Neural progenitor cell (in vitro differentiated cells): ENCODE results near the gene SPATC1L. TPM values are rescaled to one million over a fixed set of nuclear protein-coding genes. Genes with fewer than 3 reads are reported as not detected.

Source experiments
- DNase-seq: peaks from one replicate; pipeline ENCODE4 v3.0.0-alpha.2; 2016; ENCODE audit warnings: low spot score
- H2AFZ ChIP-seq: fragments of 200-600 bp; sonication (generic); replicated peaks from 2 replicates; pipeline ENCODE4 v1.6.1; 2016; ENCODE audit warnings: antibody characterized with exemption
- H3F3A ChIP-seq: fragments of 200-600 bp; sonication (generic); 2 replicates; pipeline ENCODE4 v1.6.1; 2016; ENCODE audit warnings: antibody characterized with exemption, low read depth
- H3K27ac ChIP-seq: fragments of 200-600 bp; sonication (generic); 2 replicates; pipeline ENCODE4 v1.5.1; 2016; ENCODE audit warnings: mild to moderate bottlenecking
- H3K27me3 ChIP-seq: fragments of 200-600 bp; sonication (generic); 2 replicates; pipeline ENCODE4 v1.6.1; 2016; ENCODE audit warnings: mild to moderate bottlenecking, moderate library complexity
- H3K36me3 ChIP-seq: fragments of 200-600 bp; sonication (generic); 2 replicates; pipeline ENCODE4 v1.5.1; 2016
- H3K4me1 ChIP-seq: fragments of 200-600 bp; sonication (generic); 2 replicates; pipeline ENCODE4 v1.6.1; 2016; ENCODE audit warnings: mixed run types
- H3K4me2 ChIP-seq: fragments of 200-600 bp; sonication (generic); 2 replicates; pipeline ENCODE4 v1.6.1; 2016
- H3K4me3 ChIP-seq: fragments of 200-600 bp; sonication (generic); 2 replicates; pipeline ENCODE4 v1.5.1; 2016
- H3K79me2 ChIP-seq: fragments of 200-600 bp; sonication (generic); 2 replicates; pipeline ENCODE4 v1.6.1; 2016; ENCODE audit warnings: low read depth
- H3K9ac ChIP-seq: fragments of 200-600 bp; sonication (generic); 2 replicates; pipeline ENCODE4 v1.6.1; 2016
- H3K9me3 ChIP-seq: fragments of 200-600 bp; sonication (generic); 2 replicates; pipeline ENCODE4 v1.5.1; 2016; ENCODE audit warnings: low read depth
- H4K20me1 ChIP-seq: fragments of 200-600 bp; sonication (generic); 2 replicates; pipeline ENCODE4 v1.6.1; 2016; ENCODE audit warnings: low read depth
- H3K27ac Mint-ChIP-seq: 3 replicates; pipeline ENCODE4 v1.8.0; 2021; ENCODE audit warnings: mixed read lengths
- H3K27me3 Mint-ChIP-seq: 2 replicates; pipeline ENCODE4 v1.8.0; 2022; ENCODE audit warnings: low read depth, mild to moderate bottlenecking, inconsistent platforms, moderate library complexity, mixed read lengths; ENCODE audit not compliant: insufficient read depth
- H3K36me3 Mint-ChIP-seq: 3 replicates; pipeline ENCODE4 v1.8.0; 2021; ENCODE audit warnings: mixed read lengths
- H3K4me1 Mint-ChIP-seq: 3 replicates; pipeline ENCODE4 v1.8.0; 2021; ENCODE audit warnings: mixed read lengths
- H3K4me3 Mint-ChIP-seq: 3 replicates; pipeline ENCODE4 v1.8.0; 2021; ENCODE audit warnings: mild to moderate bottlenecking, moderate library complexity, mixed read lengths
- H3K9me3 Mint-ChIP-seq: 3 replicates; pipeline ENCODE4 v1.8.0; 2020; ENCODE audit warnings: mixed read lengths
- CTCF ChIP-seq: fragments of 200-600 bp; sonication (generic); IDR thresholded peaks from 2 replicates; pipeline ENCODE4 v1.5.1; 2017; ENCODE audit warnings: antibody characterized with exemption, mild to moderate bottlenecking
- EZH2 ChIP-seq: fragments of 200-600 bp; sonication (generic); IDR thresholded peaks from 2 replicates; pipeline ENCODE4 v1.6.1; 2017; ENCODE audit warnings: antibody characterized with exemption, mild to moderate bottlenecking, moderate library complexity
- EZH2phosphoT487 ChIP-seq: fragments of 200-600 bp; sonication (generic); IDR thresholded peaks from 2 replicates; pipeline ENCODE4 v1.6.1; 2017; ENCODE audit warnings: antibody characterized with exemption
- total RNA-seq: library from RNA; depleted of rRNA; stranded (reverse); fragments of >200 nt; gene quantifications from 2 replicates; pipeline ENCODE4 v1.2.3, GENCODE V29; 2015; ENCODE audit warnings: low replicate concordance

Gene SPATC1L
- total RNA-seq, 1 donor from 2014 or later = 5.1 TPM

- Mint-ChIP-seq H3K27ac (no peak overlapping the region), H3K4me3 (no peak overlapping the region), H3K36me3 (no peaks in the 10 kb centered on the region), H3K4me1 (peaks cover 15% of the 10 kb centered on the region), H3K27me3 (peaks cover 4% of the 10 kb centered on the region), H3K9me3 (no peaks in the 10 kb centered on the region)
- H3K27ac ChIP-seq = no peak overlapping the region
- no peaks in the 10 kb centered on the region for H3K36me3 ChIP-seq
- peaks cover 4% of the 10 kb centered on the region for H3F3A ChIP-seq
- no peak for TF ChIP-seq CTCF
- TF ChIP-seq EZH2phosphoT487 = no peak
- TF ChIP-seq EZH2 = no peak
- H3K4me3 ChIP-seq = no peak overlapping the region
- no peaks in the 10 kb centered on the region for H3K9me3 ChIP-seq
- H4K20me1 ChIP-seq = no peaks in the 10 kb centered on the region
- no peaks in the 10 kb centered on the region for H3K27me3 ChIP-seq
- no peak for DNase-seq
- peaks cover 10% of the 10 kb centered on the region for H3K4me1 ChIP-seq
- no peak overlapping the region for H3K9ac ChIP-seq
- H2AFZ ChIP-seq = no peak overlapping the region
- no peaks in the 10 kb centered on the region for H3K79me2 ChIP-seq
- no peak overlapping the region for H3K4me2 ChIP-seq
Measured at GRCh38 chr21:46154155-46154954, 29.9 kb downstream of the SPATC1L start.

- Histone ChIP-seq H3F3A (peaks cover 4% of the 10 kb centered on the region), H3K4me1 (peaks cover 10% of the 10 kb centered on the region), H3K4me3 (no peak overlapping the region), H3K9ac (no peak overlapping the region), H3K4me2 (no peak overlapping the region), H3K36me3 (no peaks in the 10 kb centered on the region), H3K79me2 (no peaks in the 10 kb centered on the region), H3K27ac (no peak overlapping the region), H3K9me3 (no peaks in the 10 kb centered on the region), H3K27me3 (no peaks in the 10 kb centered on the region), H4K20me1 (no peaks in the 10 kb centered on the region), H2AFZ (peak overlapping the region; percentile 84)
- Mint-ChIP-seq H3K9me3 (no peaks in the 10 kb centered on the region), H3K36me3 (no peaks in the 10 kb centered on the region), H3K4me1 (peaks cover 18% of the 10 kb centered on the region), H3K27ac (no peak overlapping the region), H3K27me3 (peaks cover 8% of the 10 kb centered on the region), H3K4me3 (no peak overlapping the region)
- TF ChIP-seq CTCF (peak; percentile 83), EZH2 (no peak), EZH2phosphoT487 (no peak)
- DNase-seq = peak; percentile 80
Measured at GRCh38 chr21:46153247-46154154, 30.8 kb downstream of the SPATC1L start.

GRCh38 chr21:46152927-46153246, 31.4 kb downstream of the SPATC1L start:
- H3K9ac ChIP-seq = no peak overlapping the region
- no peak overlapping the region for H3K27ac ChIP-seq
- H3K4me3 ChIP-seq = no peak overlapping the region
- H3K9me3 ChIP-seq = no peaks in the 10 kb centered on the region
- H3K27me3 Mint-ChIP-seq = peaks cover 8% of the 10 kb centered on the region
- DNase-seq = no peak
- no peaks in the 10 kb centered on the region for H3K79me2 ChIP-seq
- peaks cover 4% of the 10 kb centered on the region for H3F3A ChIP-seq
- peaks cover 10% of the 10 kb centered on the region for H3K4me1 ChIP-seq
- H3K27me3 ChIP-seq = no peaks in the 10 kb centered on the region
- H3K36me3 Mint-ChIP-seq = no peaks in the 10 kb centered on the region
- H4K20me1 ChIP-seq = no peaks in the 10 kb centered on the region
- no peak overlapping the region for H3K4me3 Mint-ChIP-seq
- H2AFZ ChIP-seq = peak overlapping the region; percentile 84
- H3K9me3 Mint-ChIP-seq = no peaks in the 10 kb centered on the region
- no peaks in the 10 kb centered on the region for H3K36me3 ChIP-seq
- TF ChIP-seq EZH2phosphoT487 (no peak), CTCF (no peak), EZH2 (no peak)
- peaks cover 21% of the 10 kb centered on the region for H3K4me1 Mint-ChIP-seq
- H3K4me2 ChIP-seq = no peak overlapping the region
- H3K27ac Mint-ChIP-seq = no peak overlapping the region
